Measurements from ENCODE around the gene LY6G5B. TPM values are rescaled to one million over a fixed set of nuclear protein-coding genes. Genes with fewer than 3 reads are reported as not detected.

The LY6G5B gene
- total and polyA plus RNA-seq, 2 of the 4 experiments (the other 2 are of a cell fraction) = 2.2 to 13.6 TPM

DNA sequence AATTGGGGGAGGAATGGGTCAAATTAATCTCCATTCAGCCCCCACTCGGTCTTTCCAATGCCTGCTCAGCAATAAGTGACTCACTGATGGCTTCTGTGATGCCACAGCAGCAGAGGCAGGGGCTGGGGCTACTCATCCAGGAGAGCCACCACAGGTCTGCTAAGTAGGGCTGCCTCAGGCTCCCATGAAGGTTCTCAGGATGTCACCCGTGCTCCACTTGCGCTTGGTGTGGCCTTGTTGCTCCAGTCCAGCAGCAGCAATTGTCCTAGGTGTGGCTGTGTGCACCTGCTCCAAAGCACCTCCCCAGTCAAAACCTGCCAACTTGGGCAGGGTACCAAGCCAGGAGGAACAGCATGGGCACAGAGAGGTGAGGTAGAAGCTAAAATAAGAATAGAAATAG lies 52.4 kb downstream of the LY6G5B start:
- H3K18ac ChIP-seq (ENCODE audit: low read depth, low read length) = no peak overlapping the region
- DNase-seq (no peak), ATAC-seq (ENCODE audit: low read depth) (no peak)
- no peak overlapping the region for H3K23ac ChIP-seq (ENCODE audit: low read depth, low read length)
- peaks cover 2% of the 10 kb centered on the region; the same call in 1 of the 2 replicates for H3K27me3 ChIP-seq (ENCODE audit: control insufficient read depth, insufficient read depth, low read length)
- no peaks in the 10 kb centered on the region for H3K79me1 ChIP-seq (ENCODE audit: low read depth in 1 of 2, low read length in 2 of 2)
- no peaks in the 10 kb centered on the region for H3K4me1 ChIP-seq (ENCODE audit: control insufficient read depth, insufficient read depth, low read length)
- H3K9me3 ChIP-seq (ENCODE audit: control insufficient read depth, insufficient read depth, low read length) = no peaks in the 10 kb centered on the region
- no peak for TF ChIP-seq CEBPB (IDR thresholded peaks at IDR 0.05; ENCODE audit: low read depth, low read length)
- no peak for TF ChIP-seq CTCF (conservative IDR thresholded peaks at IDR 0.05; ENCODE audit: low read depth, low read length)
- TF ChIP-seq CHD1 (IDR thresholded peaks at IDR 0.05; ENCODE audit: low read depth, low read length) = no peak
- TF ChIP-seq MXI1 (IDR thresholded peaks at IDR 0.05; ENCODE audit: borderline replicate concordance, low read depth, low read length) = no peak
- ChIA-PET CTCF (no interaction called here), POLR2A (ENCODE audit: unreplicated experiment) (no interaction called here)
- no peak overlapping the region for H3K9ac ChIP-seq (ENCODE audit: low read depth, low read length)
- WGBS, 2 experiments (ENCODE audit: extremely low coverage in 2 of 2, insufficient read length in 1 of 2) = 71% methylated on average over 1 of the region's 3 CpGs; no CpG with 5 or more reads in 1 of the 2 experiments
- no peak overlapping the region for H3K4ac ChIP-seq (ENCODE audit: low read depth, low read length)
- H4K8ac ChIP-seq (ENCODE audit: low read depth in 2 of 2, low read length in 2 of 2) = no peak overlapping the region
- dilution Hi-C loops (cut with HindIII; ENCODE audit: low sequenced_read_pairs, unreplicated experiment) (no loop called here), in situ Hi-C loops (cut with MboI; ENCODE audit: low sequenced_read_pairs) (no loop called here), intact Hi-C loops (cut with micrococcal nuclease) (no loop called here)
- H4K5ac ChIP-seq (ENCODE audit: low read depth, low read length) = no peak overlapping the region
- no peak overlapping the region for H3K14ac ChIP-seq (replicated peaks; ENCODE audit: low read depth, low read length)
- no peak overlapping the region for H4K91ac ChIP-seq (ENCODE audit: insufficient read depth, low read depth, low read length)
- no peak overlapping the region for H2BK120ac ChIP-seq (ENCODE audit: low read depth, low read length)
- no peak overlapping the region for H3K56ac ChIP-seq (ENCODE audit: extremely low read depth, insufficient read depth, low read length)
- no peak overlapping the region for H2AK5ac ChIP-seq (ENCODE audit: low read depth, low read length)
- BruUV-seq (replicated peaks) = no TSS peak
- no peak overlapping the region for H3K4me2 ChIP-seq (ENCODE audit: low read depth, low read length)
- no peak overlapping the region for H2BK15ac ChIP-seq (ENCODE audit: low read depth, low read length)
- no peak overlapping the region for H2AK9ac ChIP-seq (replicated peaks; ENCODE audit: low read depth, low read length, poor library complexity)
- no peak overlapping the region for H2AFZ ChIP-seq (replicated peaks; ENCODE audit: low read length, poor library complexity)
- peaks cover 10% of the 10 kb centered on the region; the same call in 1 of the 2 replicates for H3K36me3 ChIP-seq (ENCODE audit: control insufficient read depth, insufficient read depth, low read length)
- H2BK20ac ChIP-seq (ENCODE audit: low read depth, low read length) = no peak overlapping the region
- H3K27ac ChIP-seq (ENCODE audit: insufficient read depth, low read length) = no peak overlapping the region
- H2BK5ac ChIP-seq (ENCODE audit: low read depth, low read length, poor library complexity, severe bottlenecking) = no peak overlapping the region
- H3K9me1 ChIP-seq (ENCODE audit: insufficient read depth, low read length) = peaks cover 4% of the 10 kb centered on the region; the same call in 1 of the 2 replicates
- no peak overlapping the region for H3K4me3 ChIP-seq (ENCODE audit: insufficient read depth, low read depth, low read length)
- no peaks in the 10 kb centered on the region for H4K20me1 ChIP-seq (ENCODE audit: insufficient read depth, low read length)

Small RNA genes within 50 kb of the gene (microRNA-seq; reads per million reads assigned to microRNA genes)
- gene LY6G6D (ENCODE audit: insufficient read depth, insufficient read length) = not detected
- gene MIR4646 (ENCODE audit: insufficient read depth in 1 of 2, insufficient read length in 1 of 2, unreplicated experiment in 1 of 2) = 0.37 to 1.0 reads per million in 2 experiments
- 0 to 0.37 reads per million in 2 experiments for gene MIR6832 (ENCODE audit: insufficient read depth in 1 of 2, insufficient read length in 1 of 2, unreplicated experiment in 1 of 2)
- gene RF00019 (ENCODE audit: insufficient read depth, insufficient read length) = not detected
- 4.1 reads per million for gene SNORA38 (ENCODE audit: insufficient read depth, insufficient read length)

Small RNA genes within 50 kb of the gene (small RNA-seq; reads per million reads assigned to genes)
- gene LY6G6D (0 reads per million in 5 experiments), gene MIR4646 (0 reads per million in 5 experiments), gene MIR6832 (0 to 0.76 (median 0) reads per million in 5 experiments), gene RF00019 (0 reads per million in 5 experiments), gene SNORA38 (6.6 to 379 (median 25.4) reads per million in 5 experiments)

Other genes with a start within 250 kb of the LY6G5B start
Only the 30 nearest of the 37 such genes appear.
- not detected in 2 replicates for gene MCCD1, start 141.0 kb upstream of the LY6G5B start, total RNA-seq (2012; rRNA removed)
- gene MCCD1, start 141.0 kb upstream of the LY6G5B start, polyA plus RNA-seq (2012; rRNA removed) = not detected in 2 replicates
- 640 and 796 TPM in 2 replicates for gene DDX39B, start 128.0 kb upstream of the LY6G5B start, total RNA-seq (2012; rRNA removed)
- 371 and 477 TPM in 2 replicates for gene DDX39B, start 128.0 kb upstream of the LY6G5B start, polyA plus RNA-seq (2012; rRNA removed)
- 1.4 and 3.1 TPM in 2 replicates for gene ATP6V1G2, start 123.4 kb upstream of the LY6G5B start, total RNA-seq (2012; rRNA removed)
- gene ATP6V1G2, start 123.4 kb upstream of the LY6G5B start, polyA plus RNA-seq (2012; rRNA removed) = 4.8 and 6.5 TPM in 2 replicates
- gene NFKBIL1, start 122.4 kb upstream of the LY6G5B start, total RNA-seq (2012; rRNA removed) = 10.0 and 10.8 TPM in 2 replicates
- gene NFKBIL1, start 122.4 kb upstream of the LY6G5B start, polyA plus RNA-seq (2012; rRNA removed) = 7.8 and 9.5 TPM in 2 replicates
- gene LTA, start 97.7 kb upstream of the LY6G5B start, total RNA-seq (2012; rRNA removed) = not detected in 2 replicates
- gene LTA, start 97.7 kb upstream of the LY6G5B start, polyA plus RNA-seq (2012; rRNA removed) = not detected in 2 replicates
- gene TNF, start 94.4 kb upstream of the LY6G5B start, total RNA-seq (2012; rRNA removed) = not detected in 2 replicates
- not detected in 2 replicates for gene TNF, start 94.4 kb upstream of the LY6G5B start, polyA plus RNA-seq (2012; rRNA removed)
- gene LTB, start 87.6 kb upstream of the LY6G5B start, total RNA-seq (2012; rRNA removed) = not detected in 2 replicates
- gene LTB, start 87.6 kb upstream of the LY6G5B start, polyA plus RNA-seq (2012; rRNA removed) = not detected in 2 replicates
- gene LST1, start 83.7 kb upstream of the LY6G5B start, total RNA-seq (2012; rRNA removed) = not detected in 2 replicates
- gene LST1, start 83.7 kb upstream of the LY6G5B start, polyA plus RNA-seq (2012; rRNA removed) = not detected in 2 replicates
- not detected in 2 replicates for gene NCR3, start 77.0 kb upstream of the LY6G5B start, total RNA-seq (2012; rRNA removed)
- not detected in 2 replicates for gene NCR3, start 77.0 kb upstream of the LY6G5B start, polyA plus RNA-seq (2012; rRNA removed)
- gene AIF1, start 54.7 kb upstream of the LY6G5B start, total RNA-seq (2012; rRNA removed) = not detected in 2 replicates
- gene AIF1, start 54.7 kb upstream of the LY6G5B start, polyA plus RNA-seq (2012; rRNA removed) = not detected in 2 replicates
- 7.7 and 8.1 TPM in 2 replicates for gene PRRC2A, start 49.3 kb upstream of the LY6G5B start, total RNA-seq (2012; rRNA removed)
- 88.6 and 101 TPM in 2 replicates for gene PRRC2A, start 49.3 kb upstream of the LY6G5B start, polyA plus RNA-seq (2012; rRNA removed)
- gene BAG6, start 17.3 kb upstream of the LY6G5B start, total RNA-seq (2012; rRNA removed) = 40.7 and 41.4 TPM in 2 replicates
- gene BAG6, start 17.3 kb upstream of the LY6G5B start, polyA plus RNA-seq (2012; rRNA removed) = 134 and 151 TPM in 2 replicates
- gene APOM, start 14.1 kb upstream of the LY6G5B start, total RNA-seq (2012; rRNA removed) = 0.83 and 1.4 TPM in 2 replicates
- gene APOM, start 14.1 kb upstream of the LY6G5B start, polyA plus RNA-seq (2012; rRNA removed) = 3.5 and 3.8 TPM in 2 replicates
- gene C6orf47, start 9.2 kb upstream of the LY6G5B start, total RNA-seq (2012; rRNA removed) = 13.1 and 14.2 TPM in 2 replicates
- 8.9 and 9.0 TPM in 2 replicates for gene C6orf47, start 9.2 kb upstream of the LY6G5B start, polyA plus RNA-seq (2012; rRNA removed)
- 6.1 and 7.2 TPM in 2 replicates for gene GPANK1, start 5.0 kb upstream of the LY6G5B start, total RNA-seq (2012; rRNA removed)
- gene GPANK1, start 5.0 kb upstream of the LY6G5B start, polyA plus RNA-seq (2012; rRNA removed) = 13.8 and 16.7 TPM in 2 replicates
- gene CSNK2B, start 3.9 kb upstream of the LY6G5B start, total RNA-seq (2012; rRNA removed) = 218 and 240 TPM in 2 replicates
- gene CSNK2B, start 3.9 kb upstream of the LY6G5B start, polyA plus RNA-seq (2012; rRNA removed) = 178 and 194 TPM in 2 replicates
- 0.18 TPM in 1 of 2 replicates, not detected in the other for gene LY6G5C, start 11.1 kb downstream of the LY6G5B start, total RNA-seq (2012; rRNA removed)
- 2.0 and 2.1 TPM in 2 replicates for gene LY6G5C, start 11.1 kb downstream of the LY6G5B start, polyA plus RNA-seq (2012; rRNA removed)
- 30.3 and 35.1 TPM in 2 replicates for gene ABHD16A, start 33.3 kb downstream of the LY6G5B start, total RNA-seq (2012; rRNA removed)
- 31.5 and 34.6 TPM in 2 replicates for gene ABHD16A, start 33.3 kb downstream of the LY6G5B start, polyA plus RNA-seq (2012; rRNA removed)
- gene LY6G6F, start 36.9 kb downstream of the LY6G5B start, total RNA-seq (2012; rRNA removed) = not detected in 2 replicates
- gene LY6G6F, start 36.9 kb downstream of the LY6G5B start, polyA plus RNA-seq (2012; rRNA removed) = not detected in 2 replicates
- gene LY6G6D, start 45.4 kb downstream of the LY6G5B start, total RNA-seq (2012; rRNA removed) = not detected in 2 replicates
- not detected in 2 replicates for gene LY6G6D, start 45.4 kb downstream of the LY6G5B start, polyA plus RNA-seq (2012; rRNA removed)
- not detected in 2 replicates for gene LY6G6C, start 51.8 kb downstream of the LY6G5B start, total RNA-seq (2012; rRNA removed)
- not detected in 2 replicates for gene LY6G6C, start 51.8 kb downstream of the LY6G5B start, polyA plus RNA-seq (2012; rRNA removed)
- not detected in 2 replicates for gene MPIG6B, start 53.4 kb downstream of the LY6G5B start, total RNA-seq (2012; rRNA removed)
- not detected in 2 replicates for gene MPIG6B, start 53.4 kb downstream of the LY6G5B start, polyA plus RNA-seq (2012; rRNA removed)
- 40.0 and 40.7 TPM in 2 replicates for gene DDAH2, start 59.3 kb downstream of the LY6G5B start, total RNA-seq (2012; rRNA removed)
- 57.9 and 58.4 TPM in 2 replicates for gene DDAH2, start 59.3 kb downstream of the LY6G5B start, polyA plus RNA-seq (2012; rRNA removed)
- 992 and 1,185 TPM in 2 replicates for gene CLIC1, start 66.6 kb downstream of the LY6G5B start, total RNA-seq (2012; rRNA removed)
- gene CLIC1, start 66.6 kb downstream of the LY6G5B start, polyA plus RNA-seq (2012; rRNA removed) = 692 and 706 TPM in 2 replicates
- gene MSH5, start 70.0 kb downstream of the LY6G5B start, total RNA-seq (2012; rRNA removed) = 4.7 and 5.6 TPM in 2 replicates
- 14.5 and 15.7 TPM in 2 replicates for gene MSH5, start 70.0 kb downstream of the LY6G5B start, polyA plus RNA-seq (2012; rRNA removed)
- gene SAPCD1, start 92.7 kb downstream of the LY6G5B start, total RNA-seq (2012; rRNA removed) = not detected in 2 replicates
- 2.2 and 2.3 TPM in 2 replicates for gene SAPCD1, start 92.7 kb downstream of the LY6G5B start, polyA plus RNA-seq (2012; rRNA removed)
- gene VWA7, start 107.4 kb downstream of the LY6G5B start, total RNA-seq (2012; rRNA removed) = under 0.01 and 0.28 TPM in 2 replicates
- gene VWA7, start 107.4 kb downstream of the LY6G5B start, polyA plus RNA-seq (2012; rRNA removed) = 1.0 and 1.4 TPM in 2 replicates
- 32.2 and 41.2 TPM in 2 replicates for gene VARS1, start 125.8 kb downstream of the LY6G5B start, total RNA-seq (2012; rRNA removed)
- 39.6 and 42.0 TPM in 2 replicates for gene VARS1, start 125.8 kb downstream of the LY6G5B start, polyA plus RNA-seq (2012; rRNA removed)
- 48.0 and 56.3 TPM in 2 replicates for gene LSM2, start 137.0 kb downstream of the LY6G5B start, total RNA-seq (2012; rRNA removed)
- gene LSM2, start 137.0 kb downstream of the LY6G5B start, polyA plus RNA-seq (2012; rRNA removed) = 55.0 and 61.0 TPM in 2 replicates
- 1.3 and 1.4 TPM in 2 replicates for gene HSPA1L, start 145.3 kb downstream of the LY6G5B start, total RNA-seq (2012; rRNA removed)
- gene HSPA1L, start 145.3 kb downstream of the LY6G5B start, polyA plus RNA-seq (2012; rRNA removed) = 0.97 and 1.0 TPM in 2 replicates

Data from IMR-90 (cell line).